Measurements from ENCODE around the gene TMEM81.

The TMEM81 gene

GRCh38 chr1:205109711-205110110, 25.5 kb upstream of the TMEM81 start:
- peaks cover 15 to 61% of the 10 kb centered on the region in 2 donors for H3K36me3 ChIP-seq (ENCODE audit: control insufficient read depth in 1 of 2, insufficient read depth in 2 of 2, low read length in 2 of 2)

GRCh38 chr1:205109269-205109668, 25.0 kb upstream of the TMEM81 start:
- H3K9ac ChIP-seq (ENCODE audit: low read depth in 1 of 2, low read length in 2 of 2), result no peak overlapping the region
- peaks cover 16 to 63% of the 10 kb centered on the region in 2 donors for H3K36me3 ChIP-seq (ENCODE audit: control insufficient read depth in 1 of 2, insufficient read depth in 2 of 2, low read length in 2 of 2)
- no peaks in the 10 kb centered on the region for H3K4me1 ChIP-seq (ENCODE audit: control insufficient read depth in 1 of 2, insufficient read depth in 2 of 2, low read length in 2 of 2)
- no peak overlapping the region for H3K27ac ChIP-seq (ENCODE audit: low read depth, low read length)
- no peak overlapping the region for H3K4me3 ChIP-seq (ENCODE audit: low read depth in 1 of 2, low read length in 2 of 2)
- H3K27me3 ChIP-seq (ENCODE audit: control insufficient read depth in 1 of 2, insufficient read depth in 2 of 2, low read length in 2 of 2), result no peaks in the 10 kb centered on the region
- H3K9me3 ChIP-seq (ENCODE audit: control insufficient read depth in 1 of 2, low read length in 2 of 2), result no peaks in the 10 kb centered on the region

More at GRCh38 chr1:205109711-205110110, 25.5 kb upstream of the TMEM81 start:
- no peak overlapping the region for H3K4me3 ChIP-seq (ENCODE audit: low read depth in 1 of 2, low read length in 2 of 2)
- H3K9ac ChIP-seq (ENCODE audit: low read depth in 1 of 2, low read length in 2 of 2), result no peak overlapping the region
- no peaks in the 10 kb centered on the region for H3K9me3 ChIP-seq (ENCODE audit: control insufficient read depth in 1 of 2, low read length in 2 of 2)
- no peaks in the 10 kb centered on the region for H3K27me3 ChIP-seq (ENCODE audit: control insufficient read depth in 1 of 2, insufficient read depth in 2 of 2, low read length in 2 of 2)
- no peaks in the 10 kb centered on the region for H3K4me1 ChIP-seq (ENCODE audit: control insufficient read depth in 1 of 2, insufficient read depth in 2 of 2, low read length in 2 of 2)
- H3K27ac ChIP-seq (ENCODE audit: low read depth, low read length), result no peak overlapping the region

GRCh38 chr1:205108464-205108863, 24.2 kb upstream of the TMEM81 start:
- Histone ChIP-seq H3K27me3 (ENCODE audit: control insufficient read depth in 1 of 2, insufficient read depth in 2 of 2, low read length in 2 of 2) (no peaks in the 10 kb centered on the region), H3K4me3 (ENCODE audit: low read depth in 1 of 2, low read length in 2 of 2) (no peak overlapping the region), H3K9me3 (ENCODE audit: control insufficient read depth in 1 of 2, low read length in 2 of 2) (no peaks in the 10 kb centered on the region), H3K36me3 (ENCODE audit: control insufficient read depth in 1 of 2, insufficient read depth in 2 of 2, low read length in 2 of 2) (peaks cover 16 to 64% of the 10 kb centered on the region in 2 donors), H3K27ac (ENCODE audit: low read depth, low read length) (no peak overlapping the region), H3K4me1 (ENCODE audit: control insufficient read depth in 1 of 2, insufficient read depth in 2 of 2, low read length in 2 of 2) (no peaks in the 10 kb centered on the region), H3K9ac (ENCODE audit: low read depth in 1 of 2, low read length in 2 of 2) (no peak overlapping the region)

GRCh38 chr1:205107327-205107726, 23.1 kb upstream of the TMEM81 start:
- Histone ChIP-seq H3K9me3 (ENCODE audit: control insufficient read depth in 1 of 2, low read length in 2 of 2) (no peaks in the 10 kb centered on the region), H3K36me3 (ENCODE audit: control insufficient read depth in 1 of 2, insufficient read depth in 2 of 2, low read length in 2 of 2) (peaks cover 17 to 64% of the 10 kb centered on the region in 2 donors), H3K9ac (ENCODE audit: low read depth in 1 of 2, low read length in 2 of 2) (no peak overlapping the region), H3K4me1 (ENCODE audit: control insufficient read depth in 1 of 2, insufficient read depth in 2 of 2, low read length in 2 of 2) (no peaks in the 10 kb centered on the region), H3K27me3 (ENCODE audit: control insufficient read depth in 1 of 2, insufficient read depth in 2 of 2, low read length in 2 of 2) (no peaks in the 10 kb centered on the region), H3K27ac (ENCODE audit: low read depth, low read length) (no peak overlapping the region), H3K4me3 (ENCODE audit: low read depth in 1 of 2, low read length in 2 of 2) (no peak overlapping the region)

GRCh38 chr1:205102404-205102803, 18.1 kb upstream of the TMEM81 start:
- Histone ChIP-seq H3K27me3 (ENCODE audit: control insufficient read depth in 1 of 2, insufficient read depth in 2 of 2, low read length in 2 of 2) (no peaks in the 10 kb centered on the region), H3K4me1 (ENCODE audit: control insufficient read depth in 1 of 2, insufficient read depth in 2 of 2, low read length in 2 of 2) (no peaks in the 10 kb centered on the region), H3K27ac (ENCODE audit: low read depth, low read length) (no peak overlapping the region), H3K36me3 (ENCODE audit: control insufficient read depth in 1 of 2, insufficient read depth in 2 of 2, low read length in 2 of 2) (peaks cover 43 to 85% of the 10 kb centered on the region in 2 donors), H3K9ac (ENCODE audit: low read depth in 1 of 2, low read length in 2 of 2) (no peak overlapping the region), H3K4me3 (ENCODE audit: low read depth in 1 of 2, low read length in 2 of 2) (no peak overlapping the region), H3K9me3 (ENCODE audit: control insufficient read depth in 1 of 2, low read length in 2 of 2) (no peaks in the 10 kb centered on the region)

GRCh38 chr1:205098242-205098641, 14.0 kb upstream of the TMEM81 start:
- Histone ChIP-seq H3K27me3 (ENCODE audit: control insufficient read depth in 1 of 2, insufficient read depth in 2 of 2, low read length in 2 of 2) (no peaks in the 10 kb centered on the region), H3K27ac (ENCODE audit: low read depth, low read length) (no peak overlapping the region), H3K9ac (ENCODE audit: low read depth in 1 of 2, low read length in 2 of 2) (no peak overlapping the region), H3K36me3 (ENCODE audit: control insufficient read depth in 1 of 2, insufficient read depth in 2 of 2, low read length in 2 of 2) (peaks cover 58 to 93% of the 10 kb centered on the region in 2 donors), H3K4me1 (ENCODE audit: control insufficient read depth in 1 of 2, insufficient read depth in 2 of 2, low read length in 2 of 2) (no peaks in the 10 kb centered on the region), H3K9me3 (ENCODE audit: control insufficient read depth in 1 of 2, low read length in 2 of 2) (no peaks in the 10 kb centered on the region), H3K4me3 (ENCODE audit: low read depth in 1 of 2, low read length in 2 of 2) (no peak overlapping the region)

- Histone ChIP-seq H3K27me3 (ENCODE audit: control insufficient read depth in 1 of 2, insufficient read depth in 2 of 2, low read length in 2 of 2) (no peaks in the 10 kb centered on the region), H3K27ac (ENCODE audit: low read depth, low read length) (no peak overlapping the region), H3K9me3 (ENCODE audit: control insufficient read depth in 1 of 2, low read length in 2 of 2) (no peaks in the 10 kb centered on the region), H3K4me1 (ENCODE audit: control insufficient read depth in 1 of 2, insufficient read depth in 2 of 2, low read length in 2 of 2) (no peaks in the 10 kb centered on the region), H3K9ac (ENCODE audit: low read depth in 1 of 2, low read length in 2 of 2) (no peak overlapping the region), H3K36me3 (ENCODE audit: control insufficient read depth in 1 of 2, insufficient read depth in 2 of 2, low read length in 2 of 2) (peaks cover 54 to 89% of the 10 kb centered on the region in 2 donors), H3K4me3 (ENCODE audit: low read depth in 1 of 2, low read length in 2 of 2) (no peak overlapping the region)
Observed at GRCh38 chr1:205095422-205095821, 11.2 kb upstream of the TMEM81 start.

GRCh38 chr1:205091043-205091740, 6.9 kb upstream of the TMEM81 start:
- Histone ChIP-seq H3K4me3 (ENCODE audit: low read depth in 1 of 2, low read length in 2 of 2) (no peak overlapping the region), H3K27me3 (ENCODE audit: control insufficient read depth in 1 of 2, insufficient read depth in 2 of 2, low read length in 2 of 2) (no peaks in the 10 kb centered on the region), H3K4me1 (ENCODE audit: control insufficient read depth in 1 of 2, insufficient read depth in 2 of 2, low read length in 2 of 2) (no peaks in the 10 kb centered on the region), H3K9me3 (ENCODE audit: control insufficient read depth in 1 of 2, low read length in 2 of 2) (no peaks in the 10 kb centered on the region), H3K27ac (ENCODE audit: low read depth, low read length) (no peak overlapping the region), H3K36me3 (ENCODE audit: control insufficient read depth in 1 of 2, insufficient read depth in 2 of 2, low read length in 2 of 2) (peaks cover 48 to 73% of the 10 kb centered on the region in 2 donors), H3K9ac (ENCODE audit: low read depth in 1 of 2, low read length in 2 of 2) (no peak overlapping the region)

- Histone ChIP-seq H3K9ac (ENCODE audit: low read depth in 1 of 2, low read length in 2 of 2) (no peak overlapping the region), H3K27ac (ENCODE audit: low read depth, low read length) (no peak overlapping the region), H3K27me3 (ENCODE audit: control insufficient read depth in 1 of 2, insufficient read depth in 2 of 2, low read length in 2 of 2) (no peaks in the 10 kb centered on the region), H3K36me3 (ENCODE audit: control insufficient read depth in 1 of 2, insufficient read depth in 2 of 2, low read length in 2 of 2) (peaks cover 29 to 68% of the 10 kb centered on the region in 2 donors), H3K4me3 (ENCODE audit: low read depth in 1 of 2, low read length in 2 of 2) (no peak overlapping the region), H3K4me1 (ENCODE audit: control insufficient read depth in 1 of 2, insufficient read depth in 2 of 2, low read length in 2 of 2) (no peaks in the 10 kb centered on the region), H3K9me3 (ENCODE audit: control insufficient read depth in 1 of 2, low read length in 2 of 2) (no peaks in the 10 kb centered on the region)
Observed at GRCh38 chr1:205088341-205088740, 4.1 kb upstream of the TMEM81 start.

GRCh38 chr1:205082431-205082830, 1.8 kb downstream of the TMEM81 start:
- peaks cover 4 to 21% of the 10 kb centered on the region in 2 donors for H3K36me3 ChIP-seq (ENCODE audit: control insufficient read depth in 1 of 2, insufficient read depth in 2 of 2, low read length in 2 of 2)
- H3K4me3 ChIP-seq (ENCODE audit: low read depth in 1 of 2, low read length in 2 of 2), result no peak overlapping the region
- H3K27me3 ChIP-seq (ENCODE audit: control insufficient read depth in 1 of 2, insufficient read depth in 2 of 2, low read length in 2 of 2), result no peaks in the 10 kb centered on the region
- no peak overlapping the region for H3K9ac ChIP-seq (ENCODE audit: low read depth in 1 of 2, low read length in 2 of 2)
- no peaks in the 10 kb centered on the region for H3K4me1 ChIP-seq (ENCODE audit: control insufficient read depth in 1 of 2, insufficient read depth in 2 of 2, low read length in 2 of 2)
- no peaks in the 10 kb centered on the region for H3K9me3 ChIP-seq (ENCODE audit: control insufficient read depth in 1 of 2, low read length in 2 of 2)
- H3K27ac ChIP-seq (ENCODE audit: low read depth, low read length), result no peak overlapping the region
